Retina (tissue), 1 donor: ENCODE data around the gene TNS4.

Source experiments
- DNase-seq: peaks from one replicate; pipeline ENCODE4 v3.0.0-alpha.2; 2016

TNS4 gene

DNA sequence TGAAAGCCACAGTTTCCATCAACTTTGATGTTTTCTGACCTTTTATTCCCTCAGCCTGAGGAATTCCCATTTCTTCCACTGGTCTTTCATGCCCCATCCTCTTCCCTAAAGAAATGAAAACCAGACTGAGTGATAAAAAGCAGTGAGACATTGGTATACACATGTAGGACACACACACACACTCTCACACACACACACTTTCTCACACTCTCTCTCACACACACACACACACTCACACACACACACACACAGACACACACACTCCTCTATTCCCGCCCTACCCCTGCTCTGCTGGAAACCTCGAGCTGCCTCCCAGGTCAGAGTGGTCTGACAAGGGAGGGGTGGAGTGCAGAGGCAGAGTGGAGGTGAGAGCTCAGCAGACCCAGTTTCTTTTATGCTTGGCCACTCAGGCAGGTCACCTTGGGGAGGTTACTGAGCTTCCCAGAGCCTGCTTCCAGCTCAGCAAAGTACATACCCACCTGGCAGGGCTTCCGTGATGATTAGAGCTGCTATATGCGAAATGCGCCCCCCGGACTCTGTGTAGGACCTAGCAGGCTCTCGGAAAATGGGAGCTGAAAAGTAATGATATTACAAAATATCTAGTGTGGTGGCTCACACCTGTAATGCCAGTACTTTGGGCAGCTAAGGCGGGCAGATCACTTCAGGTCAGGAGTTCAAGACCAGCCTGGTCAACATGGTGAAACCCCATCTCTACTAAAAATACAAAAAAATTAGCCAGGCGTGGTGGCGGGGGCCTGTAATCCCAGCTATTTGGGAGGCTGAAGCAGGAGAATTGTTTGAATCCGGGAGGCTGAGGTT, 33.2 kb upstream of the TNS4 start:
- DNase-seq: no peak

DNA sequence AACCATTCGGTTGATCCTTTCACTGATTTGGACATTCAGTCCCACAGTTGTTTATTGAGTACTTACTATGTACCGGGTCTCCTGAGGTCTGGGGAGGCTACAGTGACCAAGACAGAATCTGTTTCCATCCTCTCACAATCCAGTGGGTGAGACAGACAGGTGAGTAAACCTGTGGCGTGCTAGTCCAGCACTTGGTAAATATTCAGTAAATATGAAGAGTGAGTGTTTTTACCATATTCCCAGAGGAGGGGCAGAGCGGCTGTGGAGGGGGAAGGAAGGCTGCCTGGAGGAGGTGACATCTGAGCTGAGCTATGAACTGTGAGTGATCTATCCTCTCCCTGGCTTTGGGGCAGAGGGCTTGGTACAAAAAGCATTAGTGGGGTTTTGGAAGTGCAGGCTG, 32.5 kb upstream of the TNS4 start:
- DNase-seq: no peak

DNA sequence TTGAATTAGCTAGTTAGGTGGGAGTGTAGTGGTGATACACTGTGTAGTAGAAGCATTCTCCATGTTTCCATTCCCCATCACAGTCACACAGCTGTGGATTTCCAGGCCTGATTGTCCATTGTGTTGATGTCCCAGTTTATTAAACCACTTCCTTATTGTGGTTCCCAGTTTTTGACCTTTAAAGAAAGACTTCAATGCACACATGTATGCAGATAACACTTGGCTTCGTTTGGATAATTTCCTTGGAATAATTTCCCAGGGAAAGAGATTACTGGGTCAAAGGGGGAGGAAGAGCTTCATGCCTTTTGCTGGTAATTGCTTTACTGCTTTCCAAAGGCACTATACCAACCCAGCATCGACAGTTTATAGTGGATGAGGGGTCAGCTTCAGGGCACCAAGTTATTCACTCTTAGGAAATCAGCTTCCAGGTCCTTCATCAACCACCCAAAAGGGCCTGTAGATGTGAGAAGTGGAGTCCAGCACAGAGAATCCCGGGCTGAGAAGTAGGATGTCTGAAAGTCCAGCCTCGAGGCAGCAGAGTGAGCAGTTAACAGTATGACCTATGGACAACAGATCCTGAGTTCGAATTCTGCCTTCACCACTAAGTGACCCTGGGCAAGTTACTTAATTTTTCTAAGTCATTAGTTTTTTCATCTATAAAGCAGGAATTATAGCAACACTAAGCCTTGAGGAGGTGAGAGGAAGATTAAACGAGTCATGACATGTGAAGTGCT, 31.3 kb upstream of the TNS4 start:
- DNase-seq: no peak

DNA sequence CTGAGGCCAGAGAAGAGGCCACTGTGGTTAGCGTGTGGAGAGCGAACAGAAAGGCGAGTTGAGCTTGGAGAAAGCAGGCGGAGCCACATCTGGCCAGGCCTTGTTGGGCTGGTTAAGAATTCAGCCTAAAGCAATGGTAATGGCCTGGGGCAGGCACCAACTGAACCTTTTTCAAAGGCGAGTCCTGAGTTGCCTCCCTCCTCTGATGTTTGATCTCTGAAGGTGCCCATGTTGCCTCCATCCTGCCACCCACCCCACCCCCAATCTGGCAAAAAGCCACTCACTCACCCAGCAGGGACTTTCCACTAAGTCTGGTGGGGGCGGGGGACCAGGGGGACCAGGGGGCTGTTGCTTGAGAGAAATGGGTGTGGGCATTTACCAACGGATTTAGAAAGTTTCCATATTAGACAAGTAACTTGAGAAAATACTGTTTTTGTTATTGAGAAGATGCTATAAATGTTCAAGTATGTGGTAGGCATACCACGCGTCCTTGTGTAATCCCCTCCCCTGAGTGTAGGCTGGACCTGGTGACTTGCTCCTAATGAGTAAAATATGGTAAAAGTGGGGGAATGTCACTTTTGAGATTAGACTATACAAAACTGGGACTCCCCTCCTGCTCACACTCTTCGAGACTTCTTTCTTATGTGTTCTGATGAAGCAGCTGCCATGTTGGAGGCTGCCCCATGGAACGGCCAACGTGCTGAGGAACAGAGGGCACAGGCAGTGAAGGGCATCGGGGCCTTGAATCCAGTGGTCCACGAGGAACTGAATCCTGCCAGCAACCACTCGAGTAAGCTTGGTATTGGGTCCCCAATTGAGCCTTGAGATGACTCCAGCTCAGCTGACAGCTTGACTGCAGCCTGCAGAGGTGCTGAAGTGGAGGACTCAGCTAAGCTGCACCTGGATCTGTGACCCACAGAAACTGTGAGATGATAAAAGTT, 29.9 kb upstream of the TNS4 start:
- DNase-seq: no peak

DNA sequence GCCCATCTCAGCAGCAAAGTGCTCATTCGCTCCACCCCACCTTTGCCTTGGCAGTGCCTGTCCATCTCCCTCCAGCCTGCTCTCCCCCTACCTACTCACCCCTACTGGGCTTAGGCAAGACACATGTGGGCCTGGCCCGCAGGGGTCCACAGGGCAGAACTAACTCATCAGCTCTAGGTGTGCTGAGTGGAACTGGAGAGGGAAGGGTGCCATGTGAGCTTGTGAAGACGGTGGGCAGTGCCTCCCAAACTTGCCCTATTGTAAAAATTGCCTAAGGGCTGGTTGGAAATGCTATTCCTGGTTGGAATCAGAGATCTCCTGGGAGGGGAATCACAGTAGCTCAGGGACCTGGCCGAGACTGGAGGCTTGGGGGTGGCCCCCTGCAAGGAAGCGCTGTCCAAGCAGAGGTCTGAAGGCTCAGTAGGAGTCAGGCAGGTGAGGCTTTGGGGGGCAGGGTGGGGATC, 29.1 kb upstream of the TNS4 start:
- no peak for DNase-seq

DNA sequence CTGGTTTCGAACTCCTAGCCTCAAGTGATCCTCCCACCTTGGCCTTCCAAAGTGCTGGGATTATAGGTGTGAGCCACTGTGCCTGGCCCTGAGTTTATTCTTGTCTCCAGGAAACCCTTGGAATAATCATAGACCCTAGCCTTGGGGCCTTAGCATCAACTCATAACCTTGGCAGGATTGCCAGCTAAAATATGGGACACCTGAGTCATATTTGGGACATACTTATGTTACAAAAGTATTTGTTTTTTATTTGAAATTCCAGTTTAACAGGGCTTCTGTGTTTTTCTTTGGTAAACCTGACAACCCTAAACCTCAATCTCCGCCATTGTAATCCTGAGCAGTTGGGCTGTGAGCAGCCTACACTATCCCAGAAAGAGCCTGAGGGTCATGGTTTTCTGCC, 28.6 kb upstream of the TNS4 start:
- no peak for DNase-seq

DNA sequence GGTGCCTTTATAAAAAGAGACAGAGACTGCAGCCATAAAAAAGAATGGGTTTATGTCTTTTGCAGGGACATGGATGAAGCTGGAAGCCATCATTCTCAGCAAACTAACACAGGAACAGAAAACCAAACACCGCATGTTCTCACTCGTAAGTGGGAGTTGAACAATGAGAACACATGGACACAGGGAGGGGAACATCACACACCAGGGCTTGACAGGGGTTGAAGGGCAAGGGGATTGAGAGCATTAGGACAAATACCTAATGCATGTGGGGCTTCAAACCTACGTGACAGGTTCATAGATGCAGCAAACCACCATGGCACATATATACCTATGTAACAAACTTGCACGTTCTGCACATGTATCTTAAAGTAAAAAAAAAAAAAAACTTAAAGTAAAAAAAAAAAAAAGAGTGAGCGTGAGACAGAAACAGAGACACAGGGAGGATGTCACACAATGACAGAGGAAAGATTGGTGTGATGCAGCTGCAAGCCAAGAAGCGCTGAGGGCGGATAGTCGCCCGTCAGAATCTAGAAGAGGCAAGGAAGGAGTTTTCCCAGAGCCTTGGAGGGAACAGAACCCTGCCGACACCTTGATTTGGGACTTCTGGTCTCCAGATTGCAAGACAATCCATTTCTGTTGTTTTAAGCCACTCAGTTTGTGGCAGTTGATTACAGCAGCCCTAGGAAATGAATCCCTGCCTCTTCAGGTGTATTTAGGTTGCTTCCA, 27.4 kb upstream of the TNS4 start:
- DNase-seq: no peak

DNA sequence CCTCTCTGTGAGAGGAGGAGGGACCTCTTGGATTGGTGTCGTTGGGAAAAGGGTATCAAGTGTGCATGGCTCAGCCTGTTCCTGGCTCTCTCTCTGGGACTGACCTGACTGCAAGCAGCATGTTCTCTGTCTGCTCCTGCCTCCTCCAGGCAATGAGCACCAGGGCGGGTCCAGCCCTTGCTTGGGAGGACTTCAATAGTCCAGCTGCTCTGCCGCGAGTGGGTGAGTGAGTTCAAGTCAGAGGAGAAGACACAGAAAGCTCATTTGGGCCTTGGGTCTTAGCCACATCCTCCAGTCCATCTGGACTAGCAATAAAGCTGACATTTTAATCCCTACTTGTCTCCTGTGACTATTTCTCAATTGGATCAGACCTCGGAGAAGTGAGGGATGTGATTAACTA, 25.2 kb upstream of the TNS4 start:
- no peak for DNase-seq

DNA sequence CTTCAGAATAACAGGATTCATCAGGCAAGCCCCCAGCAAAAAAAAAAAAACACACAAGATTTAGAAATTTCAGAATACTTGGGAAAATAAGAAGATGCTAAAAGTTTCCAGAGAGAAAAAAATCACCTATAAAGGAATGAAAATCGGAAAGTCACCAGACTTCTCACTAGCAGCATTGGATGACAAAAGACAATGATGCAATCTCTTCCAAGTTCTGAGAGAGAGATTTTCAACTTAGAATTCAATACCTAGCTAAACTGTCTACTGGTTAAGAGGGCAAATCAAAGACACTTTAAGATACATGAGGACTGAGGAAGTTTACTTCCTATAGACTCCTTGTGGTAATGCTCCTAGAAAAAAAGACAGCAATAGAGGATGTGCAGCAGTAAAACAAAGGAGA, 23.9 kb upstream of the TNS4 start:
- DNase-seq: no peak

DNA sequence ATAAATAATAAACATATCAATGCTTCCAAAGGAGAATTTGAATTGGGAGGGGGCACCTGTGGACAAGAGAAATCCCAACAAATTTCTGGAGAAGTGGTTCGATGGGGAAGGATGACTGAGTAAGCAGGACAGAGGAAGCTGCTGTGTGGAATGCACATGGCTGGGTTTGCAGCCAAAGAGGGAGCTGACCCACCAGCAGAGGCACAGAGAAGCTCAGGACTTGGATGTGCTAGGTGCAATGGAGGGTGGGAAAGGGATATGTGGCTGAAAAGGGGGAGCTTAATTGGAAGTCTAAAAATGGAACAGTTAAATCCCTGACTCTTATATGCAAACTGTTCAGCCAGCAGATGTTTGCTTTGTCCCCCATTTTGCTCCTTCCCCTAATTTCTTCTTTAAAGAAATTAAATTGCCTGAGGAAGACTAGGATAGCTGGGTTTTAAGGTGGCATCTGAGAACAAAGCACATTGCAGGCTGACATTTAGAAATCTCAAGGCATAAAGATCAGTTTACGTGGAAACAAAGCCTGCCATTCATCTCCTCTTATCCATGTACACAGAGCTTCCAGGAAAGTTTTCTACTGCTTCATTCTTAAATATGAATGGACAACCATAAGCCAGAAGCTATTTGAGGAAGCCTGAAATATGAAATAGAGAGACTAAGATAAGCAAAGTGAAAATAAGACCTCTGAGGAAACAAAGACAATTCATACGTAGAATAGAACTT, 23.0 kb upstream of the TNS4 start:
- DNase-seq: no peak

DNA sequence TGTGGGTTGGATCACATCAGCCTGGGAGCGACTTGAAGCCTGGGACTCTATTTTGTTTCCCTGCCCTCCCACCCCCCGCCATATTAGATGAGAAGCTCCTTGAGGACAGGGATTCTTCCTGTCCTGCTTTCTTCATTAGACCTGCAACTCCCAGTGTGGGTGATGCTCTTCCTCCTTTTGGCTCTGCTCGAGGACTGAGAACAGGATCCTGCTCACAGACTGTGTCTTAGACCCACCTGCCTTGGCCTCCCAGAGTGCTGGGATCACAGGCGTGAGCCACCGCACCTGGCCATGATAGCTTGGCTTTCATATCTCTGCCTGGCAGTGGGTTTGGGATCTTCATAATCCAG, 21.5 kb upstream of the TNS4 start:
- no peak for DNase-seq

DNA sequence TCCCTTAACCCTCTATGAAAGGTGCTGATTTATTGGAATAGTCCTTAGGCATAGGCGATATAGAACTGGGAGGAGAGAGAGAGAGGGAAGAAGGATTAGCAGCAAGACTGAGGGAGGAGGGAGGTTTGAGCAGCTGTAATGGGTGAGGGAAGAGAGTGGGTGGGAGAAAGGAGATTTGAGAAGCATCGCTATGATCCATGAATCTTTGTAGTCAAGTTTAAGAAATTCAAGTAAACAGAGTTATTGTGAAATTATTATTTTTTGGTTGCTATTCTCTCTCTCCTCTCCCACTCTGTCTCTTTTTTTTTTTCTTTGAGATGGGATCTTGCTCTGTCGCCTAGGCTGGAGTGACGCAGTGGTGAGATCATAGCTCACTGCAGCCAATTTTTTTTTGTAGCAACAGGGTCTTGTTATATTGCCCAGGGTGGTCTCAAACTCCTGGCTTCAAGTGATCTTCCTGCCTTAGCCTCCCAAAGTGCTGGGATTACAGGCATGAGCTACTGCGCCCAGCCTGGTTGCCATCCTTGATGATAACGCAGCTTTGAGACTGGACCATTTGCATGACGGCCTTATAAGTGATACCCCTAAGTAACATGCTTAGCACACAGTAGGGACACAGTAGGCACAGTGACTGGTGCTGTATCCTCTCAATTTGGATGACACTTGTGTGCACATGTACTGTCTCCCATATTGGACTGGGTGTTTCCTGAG, 21.0 kb upstream of the TNS4 start:
- DNase-seq: no peak

DNA sequence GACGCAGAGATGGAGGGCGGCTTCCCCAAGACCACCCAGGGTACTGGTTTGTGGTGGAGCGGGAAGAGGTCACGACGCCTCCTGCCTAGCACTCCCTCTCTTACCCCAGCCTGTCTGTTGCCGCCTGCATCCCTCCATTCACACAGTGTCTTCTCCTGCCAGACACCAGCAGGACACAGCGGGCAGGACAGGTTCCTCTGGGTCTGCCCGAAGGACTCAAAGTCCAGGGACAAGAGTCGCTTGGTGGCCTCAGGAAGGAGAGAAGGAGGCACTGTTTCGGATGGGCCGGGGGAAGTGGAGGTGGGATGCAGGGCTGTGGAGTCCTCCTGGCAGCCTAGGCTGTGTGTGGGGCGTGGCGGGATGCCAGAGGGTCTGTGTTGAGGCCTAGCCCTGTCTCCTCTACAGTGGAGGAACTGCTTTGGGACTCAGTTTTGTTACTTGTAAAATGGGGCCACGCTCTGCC, 19.6 kb upstream of the TNS4 start:
- no peak for DNase-seq

DNA sequence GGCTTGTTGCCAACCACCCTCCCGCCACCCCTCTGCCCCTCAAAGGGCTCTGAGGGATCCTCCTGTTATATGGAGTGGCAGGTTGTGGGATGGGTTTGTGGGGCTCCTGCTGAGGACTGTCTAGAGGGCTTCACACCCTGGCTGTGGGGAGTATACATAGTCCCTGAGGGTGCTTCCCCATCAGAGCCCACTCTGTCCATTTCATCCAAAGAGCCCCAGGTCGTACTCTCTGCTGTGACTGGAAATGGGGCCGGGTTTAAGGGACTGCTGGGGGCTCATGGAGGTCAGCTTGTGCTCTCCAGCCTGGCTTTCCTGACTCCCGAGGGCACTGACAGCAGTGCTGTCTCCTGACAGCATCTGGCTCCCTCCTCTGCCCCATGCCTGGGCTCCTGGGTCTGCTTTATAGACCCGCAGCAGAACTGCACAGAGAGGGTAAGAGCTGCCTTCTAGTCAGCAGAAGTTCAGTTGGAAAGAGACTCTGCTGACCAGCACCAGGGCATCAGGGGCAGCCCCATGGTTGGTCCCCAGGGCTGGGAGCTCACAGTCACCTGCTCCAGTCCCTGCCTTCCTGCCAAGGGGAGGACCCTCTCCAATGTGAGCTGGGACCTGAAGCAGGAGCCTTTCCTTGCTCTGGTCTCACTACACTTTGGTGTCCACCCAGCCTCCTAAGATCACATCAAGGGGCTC, 17.8 kb upstream of the TNS4 start:
- DNase-seq: no peak

DNA sequence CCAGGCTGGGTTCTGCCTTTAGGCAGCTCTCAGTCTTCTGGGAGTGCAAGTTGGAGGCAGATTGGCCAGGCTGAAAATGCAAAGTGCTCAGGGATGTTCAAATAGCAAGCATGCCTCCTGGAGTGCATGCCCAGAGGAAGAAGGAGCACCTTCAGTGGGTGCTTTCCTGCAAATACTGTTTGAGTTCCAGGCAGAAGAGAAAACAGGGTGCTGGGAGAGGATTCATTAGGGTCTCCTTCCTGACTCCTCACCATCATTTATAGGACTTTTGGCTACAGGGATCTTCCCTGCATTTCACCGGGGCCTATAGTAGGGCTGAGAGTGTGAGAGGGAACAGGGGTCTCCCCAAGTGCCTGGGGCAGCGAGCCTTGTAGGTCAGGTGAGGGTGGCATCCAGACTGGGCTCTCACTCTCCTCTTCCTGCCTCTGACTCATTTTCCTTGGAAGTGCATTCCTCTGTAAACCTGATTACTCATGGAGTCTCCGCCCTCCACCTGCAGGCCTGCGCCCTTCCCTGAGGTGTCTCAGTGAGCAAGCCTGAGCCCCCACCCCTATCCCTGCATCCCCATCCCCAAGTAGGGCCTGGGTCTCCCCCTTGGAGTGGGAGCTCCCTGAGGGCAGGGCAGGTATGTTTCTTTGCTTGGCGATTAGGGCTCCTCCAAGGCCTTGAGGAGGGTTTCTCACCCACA, 17.1 kb upstream of the TNS4 start:
- no peak for DNase-seq

DNA sequence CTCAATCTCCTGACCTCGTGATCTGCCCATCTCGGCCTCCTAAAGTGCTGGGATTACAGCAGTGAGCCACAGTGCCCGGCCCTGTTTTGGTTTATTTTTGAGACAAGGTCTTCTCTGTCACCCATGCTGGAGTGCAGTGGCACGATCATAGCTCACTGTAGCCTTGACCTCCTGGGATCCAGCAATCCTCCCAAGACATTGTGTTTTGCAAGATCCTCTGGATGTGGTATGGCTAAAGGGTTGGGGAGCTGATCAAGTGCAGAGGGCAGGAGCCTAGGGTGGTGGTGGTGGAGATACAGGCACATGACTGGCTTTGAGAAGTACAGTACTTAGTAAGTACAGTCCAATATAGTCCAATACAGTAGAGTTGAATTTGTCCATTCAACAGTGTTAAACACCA, 16.6 kb upstream of the TNS4 start:
- DNase-seq: no peak

DNA sequence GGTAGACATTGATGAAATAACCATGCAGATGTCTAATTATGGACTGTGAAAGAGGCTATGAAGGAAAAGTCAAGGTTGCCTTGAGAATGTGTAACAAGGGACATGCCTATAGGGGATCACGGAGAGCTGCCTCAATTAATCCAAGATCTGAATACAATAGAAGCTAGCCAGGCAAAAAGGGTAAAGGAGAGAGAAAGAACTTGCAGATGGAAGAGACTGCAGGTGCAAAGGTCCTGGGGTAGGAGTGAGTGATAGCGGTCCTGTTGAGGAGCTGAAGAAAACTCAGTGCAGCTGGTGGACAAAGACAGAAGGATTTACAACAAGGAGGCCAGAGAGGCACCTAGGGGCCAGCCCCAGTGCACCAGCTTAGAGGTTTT, 15.9 kb upstream of the TNS4 start:
- DNase-seq: no peak

DNA sequence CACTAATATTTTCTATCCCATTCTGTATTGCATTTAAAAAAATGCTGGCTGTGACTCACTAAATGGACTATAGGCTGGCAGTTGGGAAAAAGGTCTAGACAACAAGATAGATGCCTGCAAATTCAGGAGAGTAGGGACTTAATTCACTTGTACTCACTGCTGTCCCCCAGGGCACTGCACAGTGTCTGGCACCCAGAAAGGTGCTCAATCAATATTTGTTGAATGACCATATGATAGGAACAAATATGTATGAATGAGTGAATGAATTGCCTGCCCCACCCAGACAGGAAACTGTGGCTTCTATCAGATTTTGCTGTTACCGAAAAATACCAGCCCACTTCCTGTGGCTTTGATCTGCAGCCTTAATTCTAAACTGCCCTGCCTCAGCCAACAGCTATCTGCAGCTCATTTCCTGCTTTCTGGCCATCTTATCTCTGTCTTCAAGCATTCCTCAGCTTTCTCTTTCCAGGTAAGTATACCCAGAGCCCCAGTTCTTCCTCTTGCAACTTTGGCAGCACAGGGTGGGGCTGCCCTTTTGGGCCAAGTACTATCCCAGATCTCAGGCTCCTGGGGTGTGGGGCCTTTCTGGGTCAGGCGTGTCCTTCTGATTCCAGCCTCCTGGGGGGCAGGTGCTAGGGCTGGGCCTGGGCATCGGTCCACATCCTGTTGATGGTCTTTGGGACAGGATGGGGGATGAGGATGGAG, 15.3 kb upstream of the TNS4 start:
- DNase-seq: no peak

DNA sequence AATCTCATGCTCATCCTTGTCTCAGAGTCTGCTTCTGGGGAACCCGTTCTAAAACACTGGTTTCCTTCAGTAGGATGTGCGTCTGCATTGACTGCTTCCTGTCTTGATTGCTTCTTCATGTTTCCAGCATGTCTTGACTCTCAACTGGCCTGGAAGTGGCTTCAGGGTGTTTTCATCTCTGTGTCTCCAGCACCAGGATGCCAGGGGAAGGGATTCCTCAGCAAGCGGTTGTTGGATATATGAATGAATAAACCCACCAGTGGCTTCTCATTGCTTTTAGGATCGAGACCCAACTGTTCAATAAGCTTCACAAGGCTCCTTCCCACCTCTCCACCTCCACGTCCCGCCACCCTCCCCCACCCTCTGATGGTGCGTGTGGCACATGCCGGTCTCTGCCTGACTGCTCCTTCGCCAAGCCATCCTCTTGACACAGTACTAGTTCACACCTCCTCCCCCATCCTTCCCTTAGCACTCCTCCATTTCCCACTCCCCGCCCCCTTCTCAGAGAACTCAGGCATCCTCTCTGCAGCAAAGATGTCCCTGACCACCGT, 14.1 kb upstream of the TNS4 start:
- no peak for DNase-seq
